GM18507 (cell line): ENCODE data around the gene GNPDA1.

Experiments
- DNase-seq: peaks from one replicate; pipeline ENCODE4 v3.0.0; 2011; ENCODE audit warnings: low read depth; ENCODE audit not compliant: insufficient read length; ENCODE audit errors: extremely low spot score
- FAIRE-seq: peaks from 2 replicates; lab custom pipeline; 2011; peaks lifted over from hg19 to GRCh38; lab: Jason Lieb, UNC

GNPDA1 gene

GRCh38 chr5:141960449-141961323, 52.1 kb downstream of the GNPDA1 start:
- FAIRE-seq: peak; percentile 98
- DNase-seq: peak; percentile 64

- no peak for FAIRE-seq
- DNase-seq: no peak
Measured at GRCh38 chr5:141960018-141960417, 52.8 kb downstream of the GNPDA1 start.

GRCh38 chr5:141958546-141959172, 54.2 kb downstream of the GNPDA1 start:
- DNase-seq (no peak), FAIRE-seq (no peak)

GRCh38 chr5:141958113-141958512, 54.7 kb downstream of the GNPDA1 start, which contains the start of gene PCDH12:
Gene PCDH12 (minus strand): TSS chr5:141958202. CDS start chr5:141957851, 351 bp downstream.
- no peak for FAIRE-seq
- no peak for DNase-seq

GRCh38 chr5:141957367-141957996, 55.3 kb downstream of the GNPDA1 start:
- DNase-seq (no peak), FAIRE-seq (no peak)

GRCh38 chr5:141954194-141954593, 58.6 kb downstream of the GNPDA1 start:
- FAIRE-seq: no peak
- no peak for DNase-seq

GRCh38 chr5:141952020-141952419, 60.8 kb downstream of the GNPDA1 start:
- FAIRE-seq: no peak
- no peak for DNase-seq

- FAIRE-seq (peak; percentile 75), DNase-seq (peak; percentile 33)
Measured at GRCh38 chr5:141951332-141951781, 61.5 kb downstream of the GNPDA1 start.
